Prostate gland (tissue), 2 donors: Measurements from ENCODE around the gene SNX32. TPM values are rescaled to one million over a fixed set of nuclear protein-coding genes. Genes with fewer than 3 reads are reported as not detected.

Experiments
- DNase-seq: peaks from one replicate; pipeline ENCODE4 v3.0.0-alpha.2; 2019; ENCODE audit warnings: low spot score
- H3K27ac ChIP-seq, 2 donors: fragments of 200-600 bp; sonication (generic); 2 replicates each; pipeline ENCODE4 v1.5.1; 2017 to 2019
- H3K27me3 ChIP-seq: fragments of 200-600 bp; sonication (generic); replicated peaks from 2 replicates; pipeline ENCODE4 v1.5.1; 2019; ENCODE audit not compliant: insufficient read depth
- H3K36me3 ChIP-seq, 2 donors: fragments of 200-600 bp; sonication (generic); 1 replicate in 1 of 2; 2 replicates in 1 of 2; pipeline versions ENCODE4 v1.5.1 to v1.8.1; 2017 to 2019
- H3K4me1 ChIP-seq: fragments of 200-600 bp; sonication (generic); replicated peaks from 2 replicates; pipeline ENCODE4 v1.5.1; 2019
- H3K4me3 ChIP-seq, 2 donors: fragments of 200-600 bp; sonication (generic); 2 replicates each; pipeline ENCODE4 v1.5.1; 2017 to 2019
- H3K9me3 ChIP-seq: fragments of 200-600 bp; sonication (generic); 2 replicates; pipeline ENCODE4 v1.5.1; 2017
- CTCF ChIP-seq, 4 experiments: fragments of 200-600 bp in 2 of 4; fragments of 450-650 bp in 2 of 4; sonication (generic) in 2 of 4; IDR thresholded peaks; 1 replicate in 3 of 4; 2 replicates in 1 of 4; pipeline ENCODE4 v1.5.1; 2016 to 2019; ENCODE audit warnings: antibody characterized with exemption in 4 of 4, mild to moderate bottlenecking in 2 of 4, moderate library complexity in 2 of 4
- POLR2A ChIP-seq: fragments of 450-650 bp; IDR thresholded peaks from one replicate; pipeline ENCODE4 v1.6.1; 2016; ENCODE audit warnings: antibody characterized with exemption, mild to moderate bottlenecking
- POLR2AphosphoS5 ChIP-seq: sonication (generic); formaldehyde crosslinking; IDR thresholded peaks from one replicate; pipeline ENCODE4 v1.6.1; 2017; ENCODE audit warnings: antibody characterized with exemption
- WGBS: methylation state at CpG from one replicate; pipeline ENCODE4 v1.1.5; 2018; 5-methylcytosine and 5-hydroxymethylcytosine counted together
- intact Hi-C: fragments of 100-400 bp; cut with DNase I; formaldehyde crosslinking; loops from one replicate; pipeline ENCODE4 v1.14.2; 2022
- total RNA-seq, 2 donors: library from RNA; depleted of rRNA; stranded (reverse); fragments of >200 nt; gene quantifications; one replicate each; pipeline ENCODE4 v1.1.0, GENCODE V29; 2016

The SNX32 gene
- total RNA-seq, 2 donors from 2014 or later: 0.91 TPM; not detected in 1

GRCh38 chr11:65861533-65862183 is 27.9 kb downstream of the SNX32 start:
- Histone ChIP-seq H3K27me3 (no peaks in the 10 kb centered on the region), H3K4me1 (peaks cover 7% of the 10 kb centered on the region), H3K4me3 (peak overlapping the region; percentile 99), H3K36me3 (peaks cover 12 to 24% of the 10 kb centered on the region in 2 donors), H3K27ac (peak overlapping the region; percentile 94 to 96), H3K9me3 (no peaks in the 10 kb centered on the region)
- TF ChIP-seq CTCF (IDR thresholded peaks at IDR 0.05) (no peak), POLR2AphosphoS5 (no peak), POLR2A (no peak)
- intact Hi-C loops: loop anchor here (2.0 kb wide), 1 partner anchor 141 kb away; the partner anchor contains the start of genes BANF1 and EIF1AD
- 82% methylated on average over 13 of the region's 13 CpGs for WGBS
- DNase-seq: no peak

DNA sequence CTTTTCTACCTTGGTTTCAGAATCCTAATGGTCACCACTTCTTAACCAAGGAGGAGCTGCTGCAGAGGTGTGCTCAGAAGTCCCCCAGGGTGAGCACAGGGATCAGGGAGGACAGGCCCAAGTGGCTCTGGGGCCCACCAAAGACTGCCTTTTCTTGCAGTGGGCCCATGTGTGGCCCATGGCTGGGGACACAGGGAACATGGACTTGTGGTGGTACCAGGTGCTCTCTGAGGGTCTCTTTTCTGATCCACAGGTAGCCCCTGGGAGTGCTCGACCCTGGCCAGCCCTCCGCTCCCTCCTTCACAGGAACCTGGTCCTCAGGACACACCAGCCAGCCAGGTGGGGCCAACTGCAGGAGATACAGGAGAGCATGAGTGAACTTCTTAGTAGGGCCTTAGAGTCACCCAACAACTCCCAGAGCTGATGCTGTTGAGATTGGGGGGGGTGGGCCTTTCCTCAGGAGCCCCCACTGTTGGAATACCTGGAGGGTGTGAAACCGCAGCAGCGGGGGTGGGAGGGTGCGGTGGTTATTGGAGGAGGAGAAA is 28.5 kb downstream of the SNX32 start:
- H3K27ac ChIP-seq: no peak overlapping the region
- H3K4me3 ChIP-seq: no peak overlapping the region
- H3K9me3 ChIP-seq: no peaks in the 10 kb centered on the region
- peaks cover 12 to 24% of the 10 kb centered on the region in 2 donors for H3K36me3 ChIP-seq
- DNase-seq: no peak
- H3K27me3 ChIP-seq: no peaks in the 10 kb centered on the region
- TF ChIP-seq POLR2A: no peak
- TF ChIP-seq POLR2AphosphoS5: no peak
- intact Hi-C loops: no loop called here
- WGBS: 73% methylated on average over 5 of the region's 5 CpGs
- peaks cover 7% of the 10 kb centered on the region for H3K4me1 ChIP-seq

GRCh38 chr11:65862941-65863888 is 29.5 kb downstream of the SNX32 start:
- intact Hi-C loops: no loop called here
- no peak for TF ChIP-seq POLR2AphosphoS5
- TF ChIP-seq CTCF (IDR thresholded peaks at IDR 0.05): no peak
- no peak for TF ChIP-seq POLR2A
- no peak for DNase-seq
- peaks cover 12 to 24% of the 10 kb centered on the region in 2 donors for H3K36me3 ChIP-seq
- H3K27me3 ChIP-seq: no peaks in the 10 kb centered on the region
- 89% methylated on average over 24 of the region's 24 CpGs for WGBS
- H3K9me3 ChIP-seq: no peaks in the 10 kb centered on the region
- H3K4me1 ChIP-seq: peaks cover 7% of the 10 kb centered on the region
- H3K27ac ChIP-seq: no peak overlapping the region
- H3K4me3 ChIP-seq: no peak overlapping the region

- peaks cover 7% of the 10 kb centered on the region for H3K4me1 ChIP-seq
- intact Hi-C loops: no loop called here
- TF ChIP-seq CTCF (IDR thresholded peaks at IDR 0.05) (no peak), POLR2A (no peak), POLR2AphosphoS5 (no peak)
- no peak overlapping the region for H3K4me3 ChIP-seq
- no peaks in the 10 kb centered on the region for H3K9me3 ChIP-seq
- H3K36me3 ChIP-seq: peaks cover 12 to 24% of the 10 kb centered on the region in 2 donors
- DNase-seq: no peak
- no peaks in the 10 kb centered on the region for H3K27me3 ChIP-seq
- no peak overlapping the region for H3K27ac ChIP-seq
- 86% methylated on average over 12 of the region's 12 CpGs for WGBS
Observed at GRCh38 chr11:65863889-65864705, 30.3 kb downstream of the SNX32 start.
